RWPE2 (cell line): ENCODE measurements around the gene CIPC.

ENCODE experiments used
- ATAC-seq: fragments of 200-7000 bp; cut with Tn5 transposase; 3 replicates; pipeline ENCODE4 v1.9.1; 2021; ENCODE audit warnings: low read depth
- DNase-seq: peaks from one replicate; pipeline ENCODE4 v3.0.0-alpha.2; 2020; ENCODE audit warnings: low spot score
- H3K27ac ChIP-seq: fragments of 450-650 bp; 2 replicates; pipeline ENCODE4 v1.5.1; 2017; ENCODE audit warnings: mild to moderate bottlenecking; ENCODE audit not compliant: poor library complexity, severe bottlenecking
- H3K27me3 ChIP-seq: fragments of 250-450 bp; sonication (Bioruptor Pico); 2 replicates; pipeline ENCODE4 v1.5.1; 2021; ENCODE audit warnings: mild to moderate bottlenecking, moderate library complexity; ENCODE audit not compliant: insufficient read depth, poor library complexity, severe bottlenecking
- H3K36me3 ChIP-seq: fragments of 250-450 bp; sonication (Bioruptor Pico); 2 replicates; pipeline ENCODE4 v1.5.1; 2020; ENCODE audit warnings: low read depth, mild to moderate bottlenecking, moderate library complexity
- H3K4me1 ChIP-seq: fragments of 250-450 bp; sonication (Bioruptor Pico); 2 replicates; pipeline ENCODE4 v1.5.1; 2021; ENCODE audit warnings: mild to moderate bottlenecking, moderate library complexity; ENCODE audit not compliant: insufficient read depth, poor library complexity, severe bottlenecking
- H3K4me3 ChIP-seq: fragments of 250-450 bp; sonication (Bioruptor Pico); 2 replicates; pipeline ENCODE4 v1.5.1; 2021; ENCODE audit warnings: mild to moderate bottlenecking, moderate library complexity; ENCODE audit not compliant: severe bottlenecking
- H3K9me3 ChIP-seq: fragments of 250-450 bp; sonication (Bioruptor Pico); 2 replicates; pipeline ENCODE4 v1.5.1; 2021; ENCODE audit warnings: mild to moderate bottlenecking, moderate library complexity; ENCODE audit not compliant: severe bottlenecking
- CTCF ChIP-seq: fragments of 450-650 bp; IDR thresholded peaks from one replicate; pipeline ENCODE4 v1.5.1; 2017; ENCODE audit warnings: mild to moderate bottlenecking, moderate library complexity; ENCODE audit not compliant: poor library complexity, severe bottlenecking

Gene CIPC

GRCh38 chr14:77116172-77116817 lies 18.2 kb downstream of the CIPC start:
- ATAC-seq (no peak), DNase-seq (no peak)
- TF ChIP-seq CTCF: no peak
- Histone ChIP-seq H3K27me3 (no peaks in the 10 kb centered on the region), H3K4me3 (no peak overlapping the region), H3K27ac (no peak overlapping the region), H3K9me3 (no peaks in the 10 kb centered on the region), H3K36me3 (peaks cover 27% of the 10 kb centered on the region), H3K4me1 (no peaks in the 10 kb centered on the region)

GRCh38 chr14:77119851-77120250 lies 21.8 kb downstream of the CIPC start:
- peaks cover 10% of the 10 kb centered on the region; the same call in 1 of the 2 replicates for H3K36me3 ChIP-seq
- H3K4me3 ChIP-seq: no peak overlapping the region
- peaks cover 18% of the 10 kb centered on the region for H3K4me1 ChIP-seq
- ATAC-seq (no peak), DNase-seq (no peak)
- H3K9me3 ChIP-seq: no peaks in the 10 kb centered on the region
- H3K27ac ChIP-seq: no peak overlapping the region
- no peak for TF ChIP-seq CTCF
- H3K27me3 ChIP-seq: peaks cover 7% of the 10 kb centered on the region

- peaks cover 18% of the 10 kb centered on the region for H3K4me1 ChIP-seq
- TF ChIP-seq CTCF: no peak
- no peak overlapping the region for H3K4me3 ChIP-seq
- H3K27me3 ChIP-seq: peaks cover 14% of the 10 kb centered on the region
- H3K27ac ChIP-seq: no peak overlapping the region
- H3K36me3 ChIP-seq: peaks cover 9% of the 10 kb centered on the region; the same call in 1 of the 2 replicates
- no peaks in the 10 kb centered on the region for H3K9me3 ChIP-seq
- ATAC-seq: no peak
- no peak for DNase-seq
Observed at GRCh38 chr14:77120771-77121743, 23.0 kb downstream of the CIPC start.

GRCh38 chr14:77122526-77123125 lies 24.6 kb downstream of the CIPC start:
- peaks cover 14% of the 10 kb centered on the region for H3K27me3 ChIP-seq
- DNase-seq: no peak
- peak overlapping the region; percentile 3 for H3K27ac ChIP-seq
- H3K4me3 ChIP-seq: no peak overlapping the region
- no peak for ATAC-seq
- peaks cover 18% of the 10 kb centered on the region for H3K4me1 ChIP-seq
- no peaks in the 10 kb centered on the region for H3K9me3 ChIP-seq
- TF ChIP-seq CTCF: no peak
- no peaks in the 10 kb centered on the region for H3K36me3 ChIP-seq
